Stimulated activated CD8-positive, alpha-beta memory T cell treated with anti-CD3 and anti-CD28 coated beads, Interleukin-15, amount 100 ng/mL, for 48 hours (primary cell): ENCODE measurements around the gene MGRN1.
A peak's percentile ranks its signal among the peaks of the same experiment; 100 is the strongest.

Experiments used
- DNase-seq, 2 donors: peaks; one replicate each; pipeline ENCODE4 v3.0.0-alpha.2; 2020; ENCODE audit warnings: low read depth in 2 of 2

MGRN1 gene

DNA sequence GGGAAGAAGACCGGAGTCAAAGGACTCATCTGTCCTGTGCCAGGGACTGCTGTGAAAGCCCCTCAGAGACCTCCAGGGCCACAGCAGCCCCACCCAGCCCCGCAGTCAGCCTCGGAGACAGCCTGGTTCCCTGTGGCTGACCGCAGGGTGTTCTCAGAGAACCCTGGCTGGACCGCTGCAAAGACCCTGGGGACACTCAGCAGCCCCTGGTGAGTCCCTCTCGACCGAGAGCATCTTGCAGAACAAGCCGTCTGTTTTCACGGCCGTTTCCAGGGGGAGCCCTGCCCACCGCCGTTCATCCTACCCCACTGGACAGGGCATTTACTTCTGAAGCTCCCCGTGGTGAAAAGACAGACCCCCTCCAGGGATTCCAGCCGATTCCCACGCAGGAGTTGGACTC, 20.2 kb upstream of the MGRN1 start:
- DNase-seq, result no peak

DNA sequence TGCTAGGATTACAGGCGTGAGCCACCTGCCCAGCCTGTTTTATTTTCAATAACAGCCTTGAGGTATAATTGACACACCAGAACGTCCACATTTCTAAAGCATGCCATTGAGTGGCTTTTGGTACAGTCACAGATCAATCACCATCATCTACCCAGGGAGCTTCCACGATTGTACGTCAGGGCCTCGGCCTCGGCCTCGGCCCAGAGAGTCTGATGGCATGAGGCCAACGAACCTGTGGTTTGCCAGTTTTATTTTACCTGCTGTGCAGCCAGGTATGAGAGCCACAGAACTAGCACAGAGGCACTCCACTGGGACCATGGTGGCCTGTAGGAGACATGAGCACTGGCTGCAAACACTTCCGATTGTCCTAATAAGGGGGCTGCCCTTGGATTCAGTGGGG, 18.3 kb upstream of the MGRN1 start:
- DNase-seq, result no peak

DNA sequence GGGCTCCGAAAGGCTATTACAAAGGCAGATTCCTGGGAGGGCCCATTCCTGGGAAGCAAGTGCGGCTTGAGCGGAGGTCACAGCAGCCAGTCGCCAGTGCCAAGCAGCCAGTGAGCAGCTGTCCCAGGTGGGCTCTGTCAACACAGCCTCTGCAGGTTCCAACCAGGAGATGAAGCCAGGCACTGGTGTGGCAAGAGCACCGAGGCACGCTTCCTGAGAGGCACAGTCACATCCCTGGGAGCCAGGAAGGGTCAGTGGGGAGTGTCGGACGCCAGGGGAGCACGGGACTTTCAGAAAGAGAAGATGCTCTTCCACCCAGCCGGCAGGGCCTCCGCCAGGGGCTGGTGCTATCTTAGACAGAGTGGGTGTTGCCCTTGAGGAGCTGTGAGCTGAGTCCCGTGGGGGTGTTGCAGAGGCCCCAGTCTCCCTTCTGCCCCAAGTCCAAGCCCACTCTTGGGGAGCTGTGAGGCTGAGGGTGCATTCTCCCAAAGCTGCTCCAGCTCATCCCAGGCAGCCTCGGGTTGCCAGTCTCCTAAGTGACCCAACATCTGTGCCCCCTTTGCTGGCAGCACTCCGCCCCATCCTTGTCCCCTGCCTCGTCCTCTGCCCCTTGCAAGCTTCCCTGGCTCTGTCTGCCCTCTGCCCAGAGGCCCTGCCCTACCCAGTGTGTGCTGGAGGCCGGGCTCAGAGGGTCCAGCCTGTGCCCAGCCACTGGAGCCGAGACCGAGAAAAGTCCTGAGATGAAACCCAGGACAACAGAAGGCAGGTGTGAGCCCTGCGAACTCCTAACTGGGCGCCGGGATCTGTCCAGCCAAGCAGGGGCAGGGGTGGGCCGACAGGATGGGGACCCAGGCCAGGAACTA, 16.6 kb upstream of the MGRN1 start:
- no peak for DNase-seq

DNA sequence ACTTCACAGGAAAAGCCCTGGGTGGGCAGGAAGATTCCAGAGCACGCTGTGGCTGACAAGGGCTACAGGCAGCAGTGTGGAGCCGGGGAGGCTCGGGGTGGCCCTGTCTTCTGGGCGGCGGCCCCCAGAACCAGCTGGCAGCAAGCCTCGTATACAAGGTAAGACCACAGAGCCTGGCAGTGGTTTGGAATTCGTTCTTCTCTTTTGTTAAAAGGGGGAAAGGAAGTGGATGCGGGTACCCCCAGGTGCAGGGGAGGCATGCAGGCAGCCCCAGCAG, 16.0 kb upstream of the MGRN1 start:
- no peak for DNase-seq

DNA sequence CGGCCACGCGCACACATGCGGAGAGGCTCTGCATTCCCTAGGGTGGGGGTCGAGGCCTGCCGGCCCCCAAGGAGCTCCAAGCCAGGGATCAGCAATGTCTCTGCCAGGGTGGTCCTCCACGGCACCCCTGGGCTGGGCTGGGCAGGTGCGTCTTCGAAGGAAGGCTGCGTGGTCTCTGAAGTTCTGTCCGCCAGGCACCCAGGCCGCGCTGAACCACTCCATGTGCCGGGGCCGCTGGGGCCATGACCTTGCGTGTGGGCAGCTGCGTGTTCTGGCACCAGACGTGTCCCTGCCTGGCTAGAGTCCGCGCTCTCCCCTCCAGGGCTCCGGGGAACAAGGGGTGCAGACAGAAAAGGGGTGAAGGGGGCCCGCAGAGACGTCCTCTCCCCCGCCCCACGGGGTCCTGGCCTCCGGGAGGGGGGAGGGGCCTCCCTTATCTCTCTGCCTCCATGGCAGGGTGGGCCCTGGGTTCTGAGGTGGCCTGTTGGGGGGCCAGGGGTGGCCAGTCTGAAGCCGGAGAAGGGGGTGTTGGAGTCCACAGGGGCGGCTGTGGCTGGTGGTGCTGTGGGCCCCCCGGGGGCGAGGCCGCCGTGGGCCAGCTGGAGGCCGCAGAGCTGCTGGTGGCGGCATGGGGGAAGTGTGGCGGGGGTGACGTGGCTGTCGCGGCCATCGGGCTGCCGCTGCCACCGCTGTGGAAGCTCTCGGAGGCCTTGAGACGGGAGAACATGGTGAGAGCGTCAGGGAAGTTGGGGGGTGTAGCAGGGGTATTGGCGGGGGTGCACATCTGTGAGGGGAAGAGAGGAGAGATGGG, 15.2 kb upstream of the MGRN1 start:
- no peak for DNase-seq

DNA sequence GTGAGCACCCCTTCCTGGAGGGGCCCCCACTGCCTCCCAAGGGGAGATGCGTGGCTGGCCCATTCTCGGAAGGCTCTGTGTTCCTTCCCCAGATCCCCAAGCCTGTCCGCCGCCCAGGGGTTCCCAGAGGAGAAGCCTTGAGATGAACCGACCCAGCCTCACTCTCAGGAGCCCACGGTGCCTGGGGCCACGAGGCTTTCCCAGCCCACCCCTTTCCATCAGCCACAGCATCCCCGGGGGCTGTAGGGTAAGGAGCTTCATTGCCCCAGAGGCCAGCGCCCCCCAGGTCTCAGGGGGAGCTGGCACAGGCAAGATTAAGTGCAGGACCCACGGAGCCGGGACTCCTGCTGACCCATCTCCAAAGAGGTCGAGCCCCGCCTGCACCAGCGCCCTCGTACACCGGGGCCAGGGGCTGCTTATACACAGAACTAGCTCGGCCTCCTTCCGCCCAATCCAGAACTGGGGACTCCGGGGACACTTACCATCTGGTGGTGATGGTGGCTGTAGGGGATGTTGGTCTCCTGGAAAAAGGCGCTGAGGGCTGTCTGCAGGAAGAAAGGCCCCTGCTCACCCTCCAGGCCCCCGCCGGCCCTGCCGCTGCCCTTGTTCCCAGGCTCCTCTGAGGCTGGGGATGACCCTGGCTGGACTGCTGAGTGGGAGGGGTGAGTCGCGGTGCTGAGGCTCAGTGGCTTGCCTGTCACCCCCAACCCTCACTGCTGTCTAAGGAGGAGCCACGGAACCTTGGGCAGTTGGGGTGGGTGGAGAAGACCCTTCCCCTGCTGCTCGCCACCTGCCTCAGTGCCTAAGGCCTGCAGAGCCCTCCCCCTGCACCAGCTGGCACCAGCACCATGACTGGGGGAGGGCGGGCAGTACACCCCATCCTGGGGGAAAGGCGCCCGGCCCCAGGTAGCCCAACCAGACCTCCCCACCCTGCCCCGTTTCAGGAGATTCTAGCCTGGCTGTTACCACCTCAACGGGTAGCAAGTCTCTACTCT, 14.3 kb upstream of the MGRN1 start:
- no peak for DNase-seq

DNA sequence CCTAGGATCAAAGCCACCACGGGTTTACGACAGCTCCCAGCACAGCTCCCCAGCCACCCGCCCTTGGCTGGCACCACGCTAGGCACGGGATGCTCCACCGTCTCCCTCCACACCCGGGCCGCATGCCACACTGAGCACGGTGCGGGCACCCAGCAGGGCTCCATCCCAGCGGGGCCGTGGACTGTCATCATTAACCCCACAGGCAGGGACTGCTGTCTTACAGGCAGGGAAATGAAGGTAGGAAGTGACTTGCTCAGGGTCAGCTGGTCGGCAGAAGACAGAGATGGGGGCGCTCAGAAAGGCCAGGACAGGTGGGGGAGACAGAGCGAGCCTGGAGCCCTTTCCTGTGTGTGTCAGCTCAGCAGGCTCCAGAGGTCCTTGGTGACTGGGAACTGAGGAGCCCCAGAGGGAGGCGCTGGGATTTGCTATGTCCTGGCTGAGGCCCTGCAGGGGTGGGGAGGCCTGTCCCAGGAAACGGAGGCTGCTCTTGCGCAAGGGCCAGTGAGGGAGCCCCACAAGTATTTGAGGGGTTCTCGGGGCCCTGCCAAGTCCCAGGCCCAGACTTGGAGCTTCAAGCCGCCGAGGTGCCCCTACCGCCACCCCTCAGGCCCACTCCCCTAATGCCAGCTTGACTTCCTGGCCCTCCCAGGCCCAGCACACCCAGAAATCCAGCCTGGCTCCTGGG, 13.1 kb upstream of the MGRN1 start:
- no peak for DNase-seq

DNA sequence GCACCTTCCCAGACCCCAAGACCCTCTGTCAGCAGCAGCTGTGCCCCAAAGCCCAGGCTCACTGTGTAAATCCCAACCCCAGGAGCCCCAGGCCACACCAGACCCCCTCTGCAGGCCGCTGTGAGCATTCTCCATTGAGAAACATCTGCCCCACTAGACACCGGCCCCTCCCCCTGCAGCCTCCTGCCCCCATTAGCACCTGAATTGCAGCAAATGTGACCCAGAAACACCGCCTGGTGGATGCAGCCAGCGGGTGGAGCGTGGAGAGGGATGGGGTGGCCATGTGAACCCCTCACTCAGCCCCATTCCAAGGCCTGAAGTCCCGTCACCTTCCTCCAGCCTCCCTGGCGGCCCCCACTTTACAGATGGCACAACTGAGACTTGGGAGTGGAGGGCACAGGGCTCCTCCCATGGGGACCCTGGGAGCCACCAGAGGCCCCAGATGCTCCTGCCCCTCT, 12.1 kb upstream of the MGRN1 start:
- no peak for DNase-seq

DNA sequence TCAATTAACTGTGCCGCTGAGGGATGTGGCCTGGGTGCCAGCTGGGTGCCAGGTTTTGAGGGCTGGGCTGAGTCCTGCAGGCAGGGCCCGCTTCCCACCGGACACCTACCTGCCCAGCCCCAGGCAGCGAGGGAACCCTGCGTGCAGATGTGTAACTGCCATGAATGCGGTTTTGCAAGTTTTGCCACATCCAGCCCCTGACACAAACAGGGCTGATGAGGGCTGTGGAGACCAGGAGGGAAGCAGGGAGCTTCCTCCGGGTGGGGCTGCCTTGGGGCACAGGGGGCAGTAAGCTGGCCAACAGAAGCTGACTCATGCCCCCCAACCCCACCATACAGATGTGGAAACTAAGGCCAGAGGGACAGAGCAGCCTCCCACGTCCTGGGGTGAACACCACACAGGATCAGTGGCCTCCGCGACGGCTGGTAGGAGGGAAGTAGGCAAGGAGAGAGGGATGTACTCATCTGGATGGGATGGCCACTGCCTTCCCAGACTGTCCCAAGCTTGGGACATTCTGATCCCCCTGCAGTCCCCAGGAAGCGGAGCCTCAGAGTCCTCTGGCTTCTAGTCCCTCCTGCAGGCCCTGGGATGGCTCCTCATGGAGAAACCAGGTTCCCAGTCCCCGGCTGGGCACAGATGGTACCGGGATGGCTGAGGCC, 11.5 kb upstream of the MGRN1 start:
- DNase-seq, result no peak

DNA sequence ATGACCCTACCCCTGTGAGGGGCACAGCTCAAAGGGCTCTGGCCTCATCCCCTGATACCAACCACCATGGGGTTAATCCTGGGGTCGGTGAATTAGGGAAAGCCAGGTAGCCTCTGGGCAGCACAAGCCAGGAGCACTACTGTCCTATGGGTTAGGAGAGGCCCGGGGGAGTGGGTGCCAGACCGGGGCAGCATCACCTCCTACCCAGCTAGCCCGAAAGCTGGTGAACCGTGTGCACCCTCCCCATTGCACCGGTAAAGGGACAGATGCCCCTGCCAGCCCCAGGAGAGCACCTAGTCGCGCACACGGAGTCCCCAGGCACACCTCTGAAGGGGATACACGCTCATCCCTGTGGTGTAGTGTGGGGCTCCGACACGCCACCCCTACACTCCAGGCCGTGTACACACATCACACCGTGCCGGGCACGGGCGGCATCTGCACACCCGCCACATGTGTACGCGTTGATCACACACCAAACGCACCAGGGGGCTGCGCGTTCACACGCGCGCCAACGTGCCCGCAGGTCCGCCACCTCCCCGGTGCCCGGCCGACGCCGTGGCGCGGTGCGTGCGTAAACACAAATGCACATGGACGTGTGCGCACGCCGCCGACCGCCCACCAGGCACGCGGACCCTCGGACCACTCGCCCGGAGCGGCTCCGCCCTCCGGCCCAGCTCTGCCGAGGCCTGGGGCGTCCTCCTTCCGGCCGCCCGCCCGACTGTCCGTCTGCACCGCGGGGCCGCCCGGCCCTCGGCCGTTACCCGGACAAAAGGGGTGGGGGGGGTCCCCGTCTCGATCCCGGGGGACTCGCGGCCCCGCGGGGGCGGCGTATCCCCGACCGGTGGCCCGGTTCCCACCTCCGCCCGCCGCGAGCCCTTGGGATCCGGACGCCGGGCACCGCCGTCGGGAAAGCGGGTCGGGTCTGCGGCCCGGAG, 10.7 kb upstream of the MGRN1 start:
- DNase-seq, result peak in 1 of 2 donors; percentile 41

DNA sequence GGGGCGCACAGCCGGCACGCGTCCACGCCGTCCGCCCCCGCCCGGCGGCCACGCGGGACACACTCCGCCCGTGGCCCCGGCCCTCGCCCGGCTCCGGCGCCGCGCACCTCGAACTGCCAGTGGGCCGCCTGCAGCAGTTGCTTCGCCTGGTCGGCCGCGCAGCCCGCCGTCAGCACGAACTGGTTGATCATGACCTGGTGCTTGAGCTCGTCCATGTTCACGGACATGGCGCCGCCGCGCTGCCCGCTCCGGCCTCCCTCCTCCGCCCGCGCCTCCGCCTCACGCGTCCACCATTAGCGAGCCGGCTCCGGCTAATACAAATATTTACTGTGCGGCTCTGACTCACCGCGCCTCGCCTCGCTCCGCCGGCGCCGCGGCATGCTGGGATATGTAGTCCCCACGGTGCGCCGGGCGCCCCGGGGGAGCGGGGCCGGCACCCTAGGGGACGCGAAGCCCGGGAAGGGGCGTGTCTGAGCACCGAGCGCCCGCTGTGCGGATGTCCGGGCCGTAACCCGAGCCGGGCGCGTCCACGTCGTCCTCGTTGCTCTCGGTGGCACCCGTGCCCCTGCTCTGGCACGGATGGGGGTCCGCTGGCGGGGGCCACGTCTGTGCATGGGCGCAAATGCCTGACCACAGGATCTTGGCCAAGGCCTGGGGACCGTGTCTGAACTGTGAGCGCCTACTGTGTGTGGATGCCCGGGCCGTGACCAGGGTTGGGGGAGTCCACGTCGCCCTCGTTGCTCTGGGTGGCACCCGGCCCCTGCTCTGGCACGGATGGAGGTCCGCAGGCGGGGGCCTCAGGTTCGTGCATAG, 9.8 kb upstream of the MGRN1 start, which contains the start of gene UBALD1:
TSS of gene UBALD1 (minus strand) at position 318 of the 813 bp plus-strand sequence. CDS start at position 227, 91 bp downstream.
- peak; percentile 77 to 78 for DNase-seq

DNA sequence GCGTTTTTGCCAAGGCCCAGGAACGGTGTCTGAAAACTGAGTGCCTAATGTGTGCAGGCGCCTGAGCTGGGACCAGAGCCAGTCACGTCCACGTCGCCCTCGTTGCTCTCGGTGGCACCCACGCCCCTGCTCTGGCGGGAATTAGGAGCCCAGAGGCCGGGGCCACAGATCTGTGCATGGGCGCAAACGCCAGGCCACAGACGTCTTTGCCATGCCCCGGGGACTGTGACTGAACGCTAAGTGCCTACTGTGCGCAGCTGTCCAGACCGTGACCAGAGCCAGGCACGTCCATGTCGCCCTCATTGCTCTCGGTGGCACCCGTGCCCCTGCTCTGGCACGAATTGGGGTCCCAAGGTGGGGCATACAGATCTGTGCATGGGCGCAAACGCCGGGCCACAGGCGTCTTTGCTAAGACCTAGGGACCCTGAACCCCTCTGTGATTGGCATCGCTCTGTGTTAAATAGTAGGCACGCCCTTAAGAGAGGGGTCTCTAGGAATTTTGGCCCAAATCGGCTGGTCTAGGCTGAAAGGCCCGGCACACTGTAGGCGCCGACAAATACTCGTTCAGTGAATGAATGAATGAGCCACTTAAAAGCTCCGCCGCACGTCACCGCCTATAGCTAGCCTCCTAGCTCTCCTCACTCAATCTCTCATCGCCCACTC, 9.1 kb upstream of the MGRN1 start:
- DNase-seq, result no peak

DNA sequence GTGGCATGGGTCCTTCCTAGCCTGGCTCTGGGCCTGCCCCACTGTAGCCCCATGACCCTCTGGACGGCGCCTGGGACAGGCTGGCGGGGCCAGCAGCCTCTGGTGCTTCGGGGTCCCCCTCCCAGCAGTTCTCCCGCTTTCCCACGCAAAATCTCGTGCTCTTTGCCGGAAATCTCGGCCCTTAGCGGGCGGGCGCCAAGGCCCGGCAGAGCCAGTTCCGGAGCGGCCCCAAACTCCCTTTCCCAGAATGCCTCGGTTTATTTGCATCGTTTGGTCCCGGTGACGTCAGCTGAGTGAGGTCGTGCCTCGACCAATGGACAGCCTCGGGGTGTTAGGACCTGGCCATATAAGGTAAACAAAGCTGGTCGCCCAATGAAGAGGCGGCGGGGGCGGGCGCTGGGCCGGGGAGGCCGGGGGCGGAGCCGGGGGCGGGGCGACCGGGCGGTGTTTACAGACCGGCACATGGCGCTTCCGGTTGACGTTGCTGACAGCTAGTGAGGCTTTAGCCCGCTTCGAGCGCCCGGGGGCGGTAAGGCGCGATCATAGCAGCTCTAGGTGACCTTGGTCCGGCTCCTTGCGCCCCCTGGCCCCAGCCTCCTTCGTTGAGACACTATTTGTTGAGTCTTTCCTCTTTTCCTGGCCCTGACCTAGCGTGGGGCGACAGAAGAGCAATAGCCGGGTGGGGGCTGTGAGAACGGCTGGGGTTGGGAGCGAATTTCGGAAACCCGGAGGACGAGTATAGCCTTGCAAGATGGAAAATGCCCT, 8.4 kb upstream of the MGRN1 start:
- DNase-seq, result peak; percentile 98 to 99

DNA sequence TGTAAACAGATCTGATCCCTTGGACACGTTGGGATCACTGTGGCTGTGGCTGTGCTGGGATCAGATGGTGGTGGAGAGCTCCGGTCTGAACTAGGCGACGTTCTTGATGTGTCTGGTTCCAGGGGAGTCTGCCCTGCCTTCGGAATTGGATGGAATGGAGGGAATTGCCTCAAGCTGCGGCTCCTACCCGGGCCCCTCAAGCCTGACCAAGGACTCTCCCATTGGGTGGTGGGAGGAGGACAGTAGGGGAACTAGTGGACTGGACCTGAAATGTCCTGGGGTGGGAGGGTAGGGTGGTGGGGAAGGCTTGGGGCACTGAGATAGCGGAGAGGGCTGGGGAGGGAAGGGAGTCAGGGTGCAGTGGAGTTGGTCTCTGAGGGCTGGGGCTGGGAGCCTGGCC, 6.7 kb upstream of the MGRN1 start:
- DNase-seq, result no peak

DNA sequence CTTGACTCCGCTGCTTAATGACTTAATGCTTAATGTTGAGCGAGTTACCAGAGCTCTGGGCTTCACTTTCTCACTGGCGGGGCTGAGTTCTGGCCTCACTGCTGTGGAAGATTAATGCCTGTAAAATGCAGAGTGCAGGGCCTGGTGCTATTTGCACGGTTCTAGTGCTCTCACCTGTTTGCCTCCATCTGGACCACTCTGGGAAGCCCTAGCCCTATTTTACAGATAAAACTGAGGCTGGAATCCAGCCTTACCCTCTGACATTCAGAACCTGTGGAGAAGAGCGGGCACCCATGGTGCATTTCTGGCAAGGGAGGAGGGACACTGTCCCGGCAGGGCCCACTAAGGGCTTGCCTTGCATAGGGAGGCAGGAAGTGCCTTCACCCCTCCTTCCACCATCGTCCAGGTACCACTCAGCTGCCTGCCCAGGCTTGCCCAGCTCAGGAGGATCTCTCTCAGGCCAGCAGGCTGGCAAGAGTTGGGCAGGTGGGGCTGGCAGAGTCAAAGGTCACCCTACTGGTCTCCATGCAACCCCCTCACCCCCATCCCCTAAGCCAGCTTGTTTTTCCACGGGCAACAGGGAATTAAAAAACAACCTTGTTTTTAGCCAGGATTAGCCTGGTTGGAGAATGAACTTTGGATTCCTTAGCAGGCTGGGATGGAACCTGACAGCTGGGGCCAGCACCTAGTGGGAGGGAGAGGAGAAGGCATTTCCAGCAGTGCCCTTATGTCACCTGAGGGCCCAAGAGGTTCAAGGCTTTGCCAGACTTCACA, 5.8 kb upstream of the MGRN1 start:
- no peak for DNase-seq

DNA sequence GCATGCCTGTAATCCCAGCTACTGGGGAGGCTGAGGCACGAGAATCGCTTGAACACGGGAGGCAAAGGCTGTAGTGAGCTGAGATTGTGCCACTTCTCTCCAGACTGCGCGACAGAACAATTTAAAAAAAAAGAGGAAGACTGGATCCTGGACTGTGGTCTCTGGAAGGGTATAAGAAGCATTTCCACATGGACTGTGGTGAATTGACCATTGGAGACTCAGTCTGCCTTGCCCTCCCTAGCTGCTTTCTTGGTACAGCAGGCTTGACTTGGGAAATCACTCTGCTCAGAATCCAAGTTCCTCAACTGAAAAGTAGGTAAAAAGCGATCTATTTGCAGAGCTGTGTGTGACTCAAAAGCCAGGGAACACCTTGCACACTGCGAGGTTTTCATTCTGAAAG, 1.0 kb upstream of the MGRN1 start:
- no peak for DNase-seq
